A673 (cell line): ENCODE results near the gene MED12L. TPM values are rescaled to one million over a fixed set of nuclear protein-coding genes. Genes with fewer than 3 reads are reported as not detected.

Source experiments
- BruUV-seq: library from RNA; stranded (reverse); fragments of 400-500 nt; replicated peaks from 2 replicates; lab custom pipeline; 2021; lab: Mats Ljungman, UMichigan
- CTCF ChIA-PET: fragments of 300-600 bp; sonication (Branson Sonifier 250); formaldehyde crosslinking; loops from one replicate; lab custom pipeline; 2022; ENCODE audit warnings: antibody characterized with exemption; lab: Charles Lee
- POLR2A ChIA-PET: fragments of 300-600 bp; sonication (Branson Sonifier 250); formaldehyde crosslinking; loops from one replicate; lab custom pipeline; 2022; ENCODE audit warnings: antibody characterized with exemption; ENCODE audit not compliant: low non-redundant PET; lab: Charles Lee
- DNase-seq: peaks from one replicate; pipeline ENCODE4 v3.0.0-alpha.2; 2015; ENCODE audit warnings: low spot score
- H3K27ac ChIP-seq: fragments of 200-600 bp; sonication (generic); 2 replicates; pipeline ENCODE4 v1.5.1; 2016; ENCODE audit warnings: mixed run types, low read depth, mild to moderate bottlenecking, mixed read lengths, antibody characterized with exemption, low read length; ENCODE audit not compliant: poor library complexity, severe bottlenecking
- H3K27me3 ChIP-seq: fragments of 200-600 bp; sonication (generic); replicated peaks from 2 replicates; pipeline ENCODE4 v1.6.1; 2017; ENCODE audit warnings: mixed run types, low read depth, mild to moderate bottlenecking, mixed read lengths, antibody characterized with exemption, low read length; ENCODE audit not compliant: insufficient read depth, poor library complexity
- H3K36me3 ChIP-seq: fragments of 200-600 bp; sonication (generic); 2 replicates; pipeline ENCODE4 v1.6.1; 2016; ENCODE audit warnings: mixed run types, mild to moderate bottlenecking, mixed read lengths, antibody characterized with exemption, low read length; ENCODE audit not compliant: insufficient read depth, poor library complexity, severe bottlenecking
- H3K4me1 ChIP-seq: fragments of 200-600 bp; sonication (generic); 2 replicates; pipeline ENCODE4 v1.6.1; 2017; ENCODE audit warnings: mixed run types, mild to moderate bottlenecking, mixed read lengths, antibody characterized with exemption, low read length; ENCODE audit not compliant: insufficient read depth, poor library complexity, severe bottlenecking
- H3K4me3 ChIP-seq: fragments of 200-600 bp; sonication (generic); 2 replicates; pipeline ENCODE4 v1.5.1; 2016; ENCODE audit warnings: low read depth, mixed run types, mild to moderate bottlenecking, mixed read lengths, low read length; ENCODE audit not compliant: poor library complexity, severe bottlenecking
- H3K9me3 ChIP-seq: fragments of 200-600 bp; sonication (generic); 2 replicates; pipeline ENCODE4 v1.6.1; 2016; ENCODE audit warnings: mixed run types, low read depth, mild to moderate bottlenecking, mixed read lengths, antibody characterized with exemption, low read length; ENCODE audit not compliant: poor library complexity, severe bottlenecking
- EZH2 ChIP-seq: fragments of 200-600 bp; sonication (generic); IDR thresholded peaks from 2 replicates; pipeline ENCODE4 v1.6.1; 2017; ENCODE audit warnings: borderline replicate concordance, low read depth, mild to moderate bottlenecking, mixed read lengths, antibody characterized with exemption, low read length; ENCODE audit not compliant: poor library complexity, severe bottlenecking
- intact Hi-C: fragments of 100-400 bp; cut with micrococcal nuclease; formaldehyde crosslinking; loops from one replicate; pipeline ENCODE4 v1.10.0; 2022; ENCODE audit not compliant: unreplicated experiment
- total RNA-seq: library from RNA; stranded (reverse); gene quantifications from 2 replicates; pipeline ENCODE4 v1.2.3, GENCODE V29; 2021
- TF ChIP-seq, protein P1 (sequence below): fragments of 300-800, 200-600 bp; sonication (generic); conservative IDR thresholded peaks from 2 replicates; pipeline ENCODE4 v1.5.1; 2017; ENCODE audit warnings: low read depth, mild to moderate bottlenecking, antibody characterized with exemption, low read length, moderate library complexity, mixed read lengths

The MED12L gene
- total RNA-seq, 1 experiment from 2014 or later = 0.71 TPM

DNA sequence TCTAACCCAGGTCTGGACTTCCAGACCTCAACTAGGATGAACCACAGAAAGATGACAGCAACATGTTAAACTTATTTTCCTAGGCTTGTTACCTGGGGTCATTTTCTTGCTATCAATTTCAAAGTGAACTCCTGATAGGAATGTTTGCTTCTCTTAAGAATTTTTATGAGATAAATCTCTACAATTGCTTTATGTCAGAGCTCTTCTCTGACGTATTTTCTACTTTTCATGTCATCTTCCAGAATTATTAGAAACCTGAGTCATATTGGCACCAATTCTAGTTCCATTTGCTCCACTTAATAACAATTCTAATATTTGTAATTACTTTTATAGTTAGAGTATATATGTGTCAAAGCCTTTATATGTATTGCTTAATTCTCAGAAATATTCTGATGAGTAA, 377.5 kb downstream of the MED12L start:
- Histone ChIP-seq H3K4me3 (no peak overlapping the region), H3K4me1 (peaks cover 18% of the 10 kb centered on the region), H3K9me3 (no peaks in the 10 kb centered on the region), H3K27ac (no peak overlapping the region), H3K27me3 (no peaks in the 10 kb centered on the region), H3K36me3 (no peaks in the 10 kb centered on the region)
- POLR2A ChIA-PET = no interaction called here
- intact Hi-C loops = no loop called here
- no TSS peak for BruUV-seq
- no peak for DNase-seq
- TF ChIP-seq, protein P1, sequence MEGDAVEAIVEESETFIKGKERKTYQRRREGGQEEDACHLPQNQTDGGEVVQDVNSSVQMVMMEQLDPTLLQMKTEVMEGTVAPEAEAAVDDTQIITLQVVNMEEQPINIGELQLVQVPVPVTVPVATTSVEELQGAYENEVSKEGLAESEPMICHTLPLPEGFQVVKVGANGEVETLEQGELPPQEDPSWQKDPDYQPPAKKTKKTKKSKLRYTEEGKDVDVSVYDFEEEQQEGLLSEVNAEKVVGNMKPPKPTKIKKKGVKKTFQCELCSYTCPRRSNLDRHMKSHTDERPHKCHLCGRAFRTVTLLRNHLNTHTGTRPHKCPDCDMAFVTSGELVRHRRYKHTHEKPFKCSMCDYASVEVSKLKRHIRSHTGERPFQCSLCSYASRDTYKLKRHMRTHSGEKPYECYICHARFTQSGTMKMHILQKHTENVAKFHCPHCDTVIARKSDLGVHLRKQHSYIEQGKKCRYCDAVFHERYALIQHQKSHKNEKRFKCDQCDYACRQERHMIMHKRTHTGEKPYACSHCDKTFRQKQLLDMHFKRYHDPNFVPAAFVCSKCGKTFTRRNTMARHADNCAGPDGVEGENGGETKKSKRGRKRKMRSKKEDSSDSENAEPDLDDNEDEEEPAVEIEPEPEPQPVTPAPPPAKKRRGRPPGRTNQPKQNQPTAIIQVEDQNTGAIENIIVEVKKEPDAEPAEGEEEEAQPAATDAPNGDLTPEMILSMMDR = no peak
- TF ChIP-seq EZH2 = no peak
- CTCF ChIA-PET = no interaction called here

- Histone ChIP-seq H3K36me3 (no peaks in the 10 kb centered on the region), H3K4me1 (peaks cover 7% of the 10 kb centered on the region), H3K27ac (no peak overlapping the region), H3K9me3 (peaks cover 3% of the 10 kb centered on the region), H3K4me3 (no peak overlapping the region), H3K27me3 (no peaks in the 10 kb centered on the region)
- POLR2A ChIA-PET = interaction anchor here (0.6 kb wide), 1 partner anchor 52 kb away, joined by 3 read pairs; no protein-coding TSS in a partner anchor
- CTCF ChIA-PET = interaction anchor here (0.9 kb wide), 1 partner anchor 11 kb away, joined by 3 read pairs; no protein-coding TSS in a partner anchor
- no peak for TF ChIP-seq EZH2
- TF ChIP-seq, protein P1 = no peak
- no peak for DNase-seq
- BruUV-seq = no TSS peak
- intact Hi-C loops = loop anchor here (5.0 kb wide), 1 partner anchor 195 kb away; no protein-coding TSS in a partner anchor
Observed at GRCh38 chr3:151467069-151467468, 381.6 kb downstream of the MED12L start.

GRCh38 chr3:151468284-151468917, 382.9 kb downstream of the MED12L start:
- peak; percentile 81 for DNase-seq
- POLR2A ChIA-PET = no interaction called here

More at GRCh38 chr3:151468284-151468917, 382.9 kb downstream of the MED12L start:
- Histone ChIP-seq H3K9me3 (peaks cover 3% of the 10 kb centered on the region), H3K4me1 (no peaks in the 10 kb centered on the region), H3K36me3 (no peaks in the 10 kb centered on the region), H3K27ac (no peak overlapping the region), H3K27me3 (no peaks in the 10 kb centered on the region), H3K4me3 (no peak overlapping the region)
- CTCF ChIA-PET = no interaction called here
- intact Hi-C loops = loop anchor here (1.0 to 5.0 kb wide), 2 partner anchors 194 to 371 kb away; no protein-coding TSS in a partner anchor
- TF ChIP-seq, protein P1 = peak; percentile 88
- TF ChIP-seq EZH2 = no peak
- BruUV-seq = no TSS peak
